ENCODE data around the gene TMEM94. TPM values are rescaled to one million over a fixed set of nuclear protein-coding genes. Genes with fewer than 3 reads are reported as not detected.

The TMEM94 gene
- total RNA-seq, 1 donor from 2014 or later: 125 TPM

GRCh38 chr17:75487351-75488070 lies 31.1 kb downstream of the TMEM94 start:
- intact Hi-C loops (cut with DNase I): no loop called here
- Histone ChIP-seq H3K27ac (peak overlapping the region; percentile 27 to 34), H3K4me3 (no peak overlapping the region), H3K36me3 (peaks cover 16 to 19% of the 10 kb centered on the region in 2 donors), H3K4me1 (peaks cover 0 to 7% of the 10 kb centered on the region in 2 donors), H3K9me3 (no peaks in the 10 kb centered on the region), H3K27me3 (no peaks in the 10 kb centered on the region)
- TF ChIP-seq CTCF (IDR thresholded peaks at IDR 0.05): no peak
- DNase-seq (ENCODE audit: low spot score in 2 of 2): no peak

GRCh38 chr17:75488693-75489510 lies 32.5 kb downstream of the TMEM94 start:
- DNase-seq (ENCODE audit: low spot score in 2 of 2): no peak
- intact Hi-C loops (cut with DNase I): no loop called here

GRCh38 chr17:75489511-75489955 lies 33.1 kb downstream of the TMEM94 start:
- Histone ChIP-seq H3K27me3 (no peaks in the 10 kb centered on the region), H3K4me1 (peaks cover 0 to 7% of the 10 kb centered on the region in 2 donors), H3K9me3 (no peaks in the 10 kb centered on the region), H3K4me3 (no peak overlapping the region), H3K27ac (no peak overlapping the region), H3K36me3 (peaks cover 36 to 39% of the 10 kb centered on the region in 2 donors)
- intact Hi-C loops (cut with DNase I): no loop called here
- no peak for DNase-seq (ENCODE audit: low spot score in 2 of 2)
- no peak for TF ChIP-seq CTCF (IDR thresholded peaks at IDR 0.05)

More at GRCh38 chr17:75488693-75489510, 32.5 kb downstream of the TMEM94 start:
- peaks cover 0 to 7% of the 10 kb centered on the region in 2 donors for H3K4me1 ChIP-seq
- no peak overlapping the region for H3K4me3 ChIP-seq
- no peaks in the 10 kb centered on the region for H3K9me3 ChIP-seq
- no peak overlapping the region for H3K27ac ChIP-seq
- TF ChIP-seq CTCF (IDR thresholded peaks at IDR 0.05): no peak
- peaks cover 30 to 33% of the 10 kb centered on the region in 2 donors for H3K36me3 ChIP-seq
- H3K27me3 ChIP-seq: no peaks in the 10 kb centered on the region

GRCh38 chr17:75490173-75490743 lies 33.8 kb downstream of the TMEM94 start:
- Histone ChIP-seq H3K27ac (peak overlapping the region; percentile 44 to 69), H3K9me3 (no peaks in the 10 kb centered on the region), H3K36me3 (peaks cover 43 to 46% of the 10 kb centered on the region in 2 donors), H3K4me1 (peaks cover 0 to 7% of the 10 kb centered on the region in 2 donors), H3K4me3 (no peak overlapping the region), H3K27me3 (no peaks in the 10 kb centered on the region)
- intact Hi-C loops (cut with DNase I): no loop called here
- TF ChIP-seq CTCF (IDR thresholded peaks at IDR 0.05): no peak
- DNase-seq (ENCODE audit: low spot score in 2 of 2): no peak

GRCh38 chr17:75490953-75491649 lies 34.7 kb downstream of the TMEM94 start:
- no peak overlapping the region for H3K4me3 ChIP-seq
- H3K4me1 ChIP-seq: peaks cover 0 to 7% of the 10 kb centered on the region in 2 donors
- H3K36me3 ChIP-seq: peaks cover 51 to 55% of the 10 kb centered on the region in 2 donors
- intact Hi-C loops (cut with DNase I): no loop called here
- no peaks in the 10 kb centered on the region for H3K27me3 ChIP-seq
- no peaks in the 10 kb centered on the region for H3K9me3 ChIP-seq
- TF ChIP-seq CTCF (IDR thresholded peaks at IDR 0.05): no peak
- DNase-seq (ENCODE audit: low spot score in 2 of 2): no peak
- H3K27ac ChIP-seq: peak overlapping the region in 1 of 2 donors; percentile 69
